Measurements from ENCODE around the gene IL20RA. TPM values are rescaled to one million over a fixed set of nuclear protein-coding genes. Genes with fewer than 3 reads are reported as not detected.
A peak's percentile ranks its signal among the peaks of the same experiment; 100 is the strongest.

Gene IL20RA
- total and polyA plus RNA-seq, 2 of the 13 experiments (the other 11 are each of a cell fraction or from before 2014, with no cell fraction given): not detected

DNA sequence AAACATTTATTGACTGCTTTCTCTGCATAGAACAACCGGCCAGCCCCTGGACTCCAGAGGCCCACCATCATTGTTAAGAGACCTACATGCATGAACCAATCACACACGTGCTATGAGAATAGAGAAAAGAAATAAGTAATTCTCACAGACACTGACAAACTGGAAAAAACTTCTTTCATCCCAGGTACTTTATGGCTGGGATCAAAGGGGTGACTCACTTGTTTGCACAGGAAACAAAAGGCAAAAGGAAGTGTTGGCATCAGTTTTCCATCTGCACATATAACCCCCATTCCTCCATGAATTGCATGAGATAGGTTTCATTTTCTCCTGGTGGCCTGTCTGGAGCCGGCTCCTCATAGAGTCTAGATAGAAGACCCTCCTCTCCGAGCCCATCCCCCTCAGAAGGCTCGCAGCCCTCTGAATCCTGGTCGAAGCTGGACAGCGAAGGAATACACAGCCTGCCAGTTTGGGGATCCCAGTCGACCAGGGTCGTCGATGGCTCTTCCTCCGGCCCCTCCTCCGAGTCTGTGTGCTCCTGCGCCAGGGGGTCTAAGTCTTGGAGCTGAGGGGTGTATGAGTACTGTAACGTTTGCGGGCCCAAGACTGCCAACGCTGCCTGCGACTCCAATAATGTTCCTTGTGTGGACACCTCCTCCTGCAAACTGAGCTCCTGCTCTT lies 43.3 kb downstream of the IL20RA start (continued):
- TF ChIP-seq ETV5 (CRISPR knock-in tag; IDR thresholded peaks at IDR 0.05; ENCODE audit: borderline replicate concordance) (peak; percentile 70; the same call in 1 of the 2 replicates), MTA3 (CRISPR knock-in tag; IDR thresholded peaks at IDR 0.05) (no peak), NCOA2 (CRISPR knock-in tag; IDR thresholded peaks at IDR 0.05) (0 out of 2 replicates have a peak, but pooled peaks have one; percentile 30), GTF3A (CRISPR knock-in tag; conservative IDR thresholded peaks at IDR 0.05) (no peak), MAFK (conservative IDR thresholded peaks at IDR 0.05 in 1 of 2, IDR thresholded peaks at IDR 0.05 in 1 of 2; ENCODE audit: low read length in 2 of 2) (no peak), ZKSCAN8 (CRISPR knock-in tag; IDR thresholded peaks at IDR 0.05; ENCODE audit: borderline replicate concordance) (peak; percentile 37; the same call in 1 of the 2 replicates), RARA (CRISPR knock-in tag; IDR thresholded peaks at IDR 0.05) (0 out of 2 replicates have a peak, but pooled peaks have one; percentile 23), ZNF331 (CRISPR knock-in tag; IDR thresholded peaks at IDR 0.05) (peak; percentile 42; the same call in 1 of the 2 replicates), ZBTB38 (CRISPR knock-in tag; IDR thresholded peaks at IDR 0.05) (no peak), FOSL2 (CRISPR knock-in tag; IDR thresholded peaks at IDR 0.05) (peak; percentile 97), TEAD3 (CRISPR knock-in tag; optimal IDR thresholded peaks at IDR 0.05; ENCODE audit: borderline replicate concordance) (no peak), ZNF12 (CRISPR knock-in tag; IDR thresholded peaks at IDR 0.05) (0 out of 2 replicates have a peak, but pooled peaks have one; percentile 46), SAP130 (CRISPR knock-in tag; IDR thresholded peaks at IDR 0.05; ENCODE audit: low read depth) (peak; percentile 36), SIN3A (IDR thresholded peaks at IDR 0.05; ENCODE audit: borderline replicate concordance, low read depth, low read length) (no peak), HMG20A (CRISPR knock-in tag; IDR thresholded peaks at IDR 0.05; ENCODE audit: borderline replicate concordance) (peak; percentile 70; the same call in 1 of the 2 replicates), ZNF562 (CRISPR knock-in tag; IDR thresholded peaks at IDR 0.05; ENCODE audit: borderline replicate concordance) (no peak), SUZ12 (IDR thresholded peaks at IDR 0.05; ENCODE audit: low read depth, low read length) (no peak), TCF7 (IDR thresholded peaks at IDR 0.05; ENCODE audit: low read depth) (peak; percentile 88), PAX8 (CRISPR knock-in tag; IDR thresholded peaks at IDR 0.05; ENCODE audit: borderline replicate concordance) (no peak)
- TF ChIP-seq, protein P1, sequence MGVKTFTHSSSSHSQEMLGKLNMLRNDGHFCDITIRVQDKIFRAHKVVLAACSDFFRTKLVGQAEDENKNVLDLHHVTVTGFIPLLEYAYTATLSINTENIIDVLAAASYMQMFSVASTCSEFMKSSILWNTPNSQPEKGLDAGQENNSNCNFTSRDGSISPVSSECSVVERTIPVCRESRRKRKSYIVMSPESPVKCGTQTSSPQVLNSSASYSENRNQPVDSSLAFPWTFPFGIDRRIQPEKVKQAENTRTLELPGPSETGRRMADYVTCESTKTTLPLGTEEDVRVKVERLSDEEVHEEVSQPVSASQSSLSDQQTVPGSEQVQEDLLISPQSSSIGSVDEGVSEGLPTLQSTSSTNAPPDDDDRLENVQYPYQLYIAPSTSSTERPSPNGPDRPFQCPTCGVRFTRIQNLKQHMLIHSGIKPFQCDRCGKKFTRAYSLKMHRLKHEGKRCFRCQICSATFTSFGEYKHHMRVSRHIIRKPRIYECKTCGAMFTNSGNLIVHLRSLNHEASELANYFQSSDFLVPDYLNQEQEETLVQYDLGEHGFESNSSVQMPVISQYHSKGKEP (CRISPR knock-in tag; IDR thresholded peaks at IDR 0.05): no peak
- TF ChIP-seq, protein P2, sequence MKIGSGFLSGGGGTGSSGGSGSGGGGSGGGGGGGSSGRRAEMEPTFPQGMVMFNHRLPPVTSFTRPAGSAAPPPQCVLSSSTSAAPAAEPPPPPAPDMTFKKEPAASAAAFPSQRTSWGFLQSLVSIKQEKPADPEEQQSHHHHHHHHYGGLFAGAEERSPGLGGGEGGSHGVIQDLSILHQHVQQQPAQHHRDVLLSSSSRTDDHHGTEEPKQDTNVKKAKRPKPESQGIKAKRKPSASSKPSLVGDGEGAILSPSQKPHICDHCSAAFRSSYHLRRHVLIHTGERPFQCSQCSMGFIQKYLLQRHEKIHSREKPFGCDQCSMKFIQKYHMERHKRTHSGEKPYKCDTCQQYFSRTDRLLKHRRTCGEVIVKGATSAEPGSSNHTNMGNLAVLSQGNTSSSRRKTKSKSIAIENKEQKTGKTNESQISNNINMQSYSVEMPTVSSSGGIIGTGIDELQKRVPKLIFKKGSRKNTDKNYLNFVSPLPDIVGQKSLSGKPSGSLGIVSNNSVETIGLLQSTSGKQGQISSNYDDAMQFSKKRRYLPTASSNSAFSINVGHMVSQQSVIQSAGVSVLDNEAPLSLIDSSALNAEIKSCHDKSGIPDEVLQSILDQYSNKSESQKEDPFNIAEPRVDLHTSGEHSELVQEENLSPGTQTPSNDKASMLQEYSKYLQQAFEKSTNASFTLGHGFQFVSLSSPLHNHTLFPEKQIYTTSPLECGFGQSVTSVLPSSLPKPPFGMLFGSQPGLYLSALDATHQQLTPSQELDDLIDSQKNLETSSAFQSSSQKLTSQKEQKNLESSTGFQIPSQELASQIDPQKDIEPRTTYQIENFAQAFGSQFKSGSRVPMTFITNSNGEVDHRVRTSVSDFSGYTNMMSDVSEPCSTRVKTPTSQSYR (CRISPR knock-in tag; IDR thresholded peaks at IDR 0.05; ENCODE audit: borderline replicate concordance): 0 out of 2 replicates have a peak, but pooled peaks have one; percentile 34
- TF ChIP-seq, protein P3, sequence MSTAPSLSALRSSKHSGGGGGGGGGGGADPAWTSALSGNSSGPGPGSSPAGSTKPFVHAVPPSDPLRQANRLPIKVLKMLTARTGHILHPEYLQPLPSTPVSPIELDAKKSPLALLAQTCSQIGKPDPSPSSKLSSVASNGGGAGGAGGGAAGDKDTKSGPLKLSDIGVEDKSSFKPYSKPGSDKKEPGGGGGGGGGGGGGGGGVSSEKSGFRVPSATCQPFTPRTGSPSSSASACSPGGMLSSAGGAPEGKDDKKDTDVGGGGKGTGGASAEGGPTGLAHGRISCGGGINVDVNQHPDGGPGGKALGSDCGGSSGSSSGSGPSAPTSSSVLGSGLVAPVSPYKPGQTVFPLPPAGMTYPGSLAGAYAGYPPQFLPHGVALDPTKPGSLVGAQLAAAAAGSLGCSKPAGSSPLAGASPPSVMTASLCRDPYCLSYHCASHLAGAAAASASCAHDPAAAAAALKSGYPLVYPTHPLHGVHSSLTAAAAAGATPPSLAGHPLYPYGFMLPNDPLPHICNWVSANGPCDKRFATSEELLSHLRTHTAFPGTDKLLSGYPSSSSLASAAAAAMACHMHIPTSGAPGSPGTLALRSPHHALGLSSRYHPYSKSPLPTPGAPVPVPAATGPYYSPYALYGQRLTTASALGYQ (CRISPR knock-in tag; IDR thresholded peaks at IDR 0.05): no peak
- TF ChIP-seq, protein P4, sequence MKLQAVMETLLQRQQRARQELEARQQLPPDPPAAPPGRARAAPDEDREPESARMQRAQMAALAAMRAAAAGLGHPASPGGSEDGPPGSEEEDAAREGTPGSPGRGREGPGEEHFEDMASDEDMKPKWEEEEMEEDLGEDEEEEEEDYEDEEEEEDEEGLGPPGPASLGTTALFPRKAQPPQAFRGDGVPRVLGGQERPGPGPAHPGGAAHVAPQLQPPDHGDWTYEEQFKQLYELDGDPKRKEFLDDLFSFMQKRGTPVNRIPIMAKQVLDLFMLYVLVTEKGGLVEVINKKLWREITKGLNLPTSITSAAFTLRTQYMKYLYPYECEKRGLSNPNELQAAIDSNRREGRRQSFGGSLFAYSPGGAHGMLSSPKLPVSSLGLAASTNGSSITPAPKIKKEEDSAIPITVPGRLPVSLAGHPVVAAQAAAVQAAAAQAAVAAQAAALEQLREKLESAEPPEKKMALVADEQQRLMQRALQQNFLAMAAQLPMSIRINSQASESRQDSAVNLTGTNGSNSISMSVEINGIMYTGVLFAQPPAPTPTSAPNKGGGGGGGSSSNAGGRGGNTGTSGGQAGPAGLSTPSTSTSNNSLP (IDR thresholded peaks at IDR 0.05; ENCODE audit: low read depth, low read length): peak; percentile 51; the same call in 1 of the 2 replicates
